Amygdala (tissue), 56 donors: Measurements from ENCODE around the gene IL1R1.
"Not testable (repeated sequence)": the region's sequence is repeated elsewhere in the genome, so short reads cannot be mapped to it uniquely, and the experiment has no call there.

Experiments used
- DNase-seq, 56 donors: peaks; one replicate each; lab custom pipeline; 2025; lab: John Stamatoyannopoulos, UW

IL1R1 gene, protein sequence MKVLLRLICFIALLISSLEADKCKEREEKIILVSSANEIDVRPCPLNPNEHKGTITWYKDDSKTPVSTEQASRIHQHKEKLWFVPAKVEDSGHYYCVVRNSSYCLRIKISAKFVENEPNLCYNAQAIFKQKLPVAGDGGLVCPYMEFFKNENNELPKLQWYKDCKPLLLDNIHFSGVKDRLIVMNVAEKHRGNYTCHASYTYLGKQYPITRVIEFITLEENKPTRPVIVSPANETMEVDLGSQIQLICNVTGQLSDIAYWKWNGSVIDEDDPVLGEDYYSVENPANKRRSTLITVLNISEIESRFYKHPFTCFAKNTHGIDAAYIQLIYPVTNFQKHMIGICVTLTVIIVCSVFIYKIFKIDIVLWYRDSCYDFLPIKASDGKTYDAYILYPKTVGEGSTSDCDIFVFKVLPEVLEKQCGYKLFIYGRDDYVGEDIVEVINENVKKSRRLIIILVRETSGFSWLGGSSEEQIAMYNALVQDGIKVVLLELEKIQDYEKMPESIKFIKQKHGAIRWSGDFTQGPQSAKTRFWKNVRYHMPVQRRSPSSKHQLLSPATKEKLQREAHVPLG

DNA sequence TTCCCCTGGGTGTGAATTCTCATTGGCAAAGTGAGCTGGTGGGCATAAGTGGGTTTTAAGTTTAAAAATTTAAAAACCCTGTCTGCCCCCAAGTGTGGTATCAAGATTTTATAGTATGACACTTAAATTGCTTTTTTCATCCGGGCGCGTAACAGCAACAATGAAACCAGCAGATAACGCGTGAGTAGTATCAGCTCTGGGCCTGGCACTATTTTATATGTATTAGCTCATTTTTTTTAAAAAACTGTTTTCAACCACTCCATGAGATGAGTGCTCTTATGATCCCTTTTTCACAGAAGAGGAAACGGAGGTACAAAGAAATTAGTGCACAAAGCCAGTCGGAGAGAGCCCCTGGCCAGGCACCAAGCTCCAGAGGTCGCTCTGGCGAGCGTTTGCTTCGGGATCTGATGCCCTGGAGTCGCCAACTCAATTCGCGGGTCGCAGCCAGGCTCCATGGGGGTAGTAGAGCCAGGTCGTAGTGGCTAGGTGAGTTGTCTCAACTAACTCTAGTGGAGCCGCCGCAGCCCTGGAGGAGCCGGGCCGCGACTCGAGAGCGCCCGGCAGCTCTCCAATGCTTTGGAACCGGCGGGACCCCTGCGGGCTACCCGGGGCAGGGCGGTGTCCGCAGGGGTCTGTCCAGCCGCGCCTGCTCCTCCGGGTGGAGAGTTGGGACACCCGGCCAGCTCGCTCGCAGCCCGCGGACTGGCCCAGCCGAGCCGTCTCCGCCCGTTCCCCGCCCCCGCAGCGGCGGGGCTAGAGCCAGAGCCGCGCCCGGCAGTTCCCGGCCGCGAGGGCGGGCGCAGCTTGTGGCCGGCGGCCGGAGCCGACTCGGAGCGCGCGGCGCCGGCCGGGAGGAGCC lies at the start of gene IL1R1:
TSS of gene IL1R1 (plus strand) at position 777 of the 859 bp plus-strand sequence. CDS start 14,979 bp downstream, outside the sequence.
- DNase-seq = peak in 12 of 56 donors; percentile 2 to 45 (median 16)

DNA sequence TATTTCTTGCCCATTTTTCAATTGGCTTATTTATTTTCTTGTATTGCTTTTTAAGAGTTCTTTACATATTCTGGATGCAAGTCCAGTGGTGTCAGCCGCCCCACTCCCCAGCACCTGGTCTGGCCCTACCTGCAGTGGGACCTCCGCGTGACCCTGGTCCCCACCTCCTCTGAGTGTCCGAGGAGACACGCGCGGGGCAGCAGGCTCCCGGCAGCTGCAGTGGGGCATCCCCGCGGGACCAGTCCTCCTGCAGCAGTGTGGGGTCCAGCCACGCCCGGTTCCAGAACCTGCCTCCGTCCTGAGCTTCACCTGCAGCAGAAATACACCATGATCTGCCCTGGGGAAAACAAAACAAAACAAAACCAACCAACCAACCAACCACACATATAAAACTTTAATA lies 48.9 kb upstream of the IL1R1 start:
- DNase-seq = no peak

DNA sequence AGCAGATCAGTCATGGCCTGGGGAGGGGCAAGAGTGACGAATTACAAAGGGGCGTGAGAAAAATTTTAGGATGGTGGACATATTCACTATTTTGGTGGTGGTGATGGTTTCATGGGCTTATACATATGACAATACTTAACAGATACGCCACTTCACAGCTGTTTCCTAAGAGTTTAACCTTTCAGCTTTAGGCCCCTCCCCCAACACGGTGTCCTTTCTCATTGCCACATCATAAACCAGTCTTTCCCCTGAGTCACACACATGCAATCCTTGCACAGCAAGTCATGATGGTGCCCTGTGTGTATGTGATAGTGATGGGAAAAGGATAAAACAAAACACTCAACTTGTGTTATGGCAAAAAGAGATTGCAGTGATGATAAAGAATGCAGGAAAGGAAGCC lies 47.6 kb upstream of the IL1R1 start:
- DNase-seq = no peak

DNA sequence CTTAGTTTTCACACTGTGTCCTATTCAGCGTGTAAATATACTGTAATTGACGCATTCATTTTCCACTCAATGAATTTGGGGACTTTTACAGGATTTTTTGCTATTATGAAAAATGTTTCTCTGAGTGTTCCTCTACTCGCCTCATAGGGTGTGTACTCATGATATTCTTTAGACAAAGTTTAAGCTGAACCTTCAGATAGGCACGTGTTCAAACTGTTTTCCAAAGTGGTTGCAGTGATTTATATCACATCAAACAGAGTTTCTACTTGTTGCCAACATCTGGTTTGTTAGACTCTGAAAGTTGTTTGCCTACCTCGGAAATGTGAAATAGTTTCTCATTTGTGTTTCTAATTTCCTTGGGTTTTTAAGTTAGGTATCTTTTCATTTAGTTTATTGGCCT lies 46.4 kb upstream of the IL1R1 start:
- no peak for DNase-seq

DNA sequence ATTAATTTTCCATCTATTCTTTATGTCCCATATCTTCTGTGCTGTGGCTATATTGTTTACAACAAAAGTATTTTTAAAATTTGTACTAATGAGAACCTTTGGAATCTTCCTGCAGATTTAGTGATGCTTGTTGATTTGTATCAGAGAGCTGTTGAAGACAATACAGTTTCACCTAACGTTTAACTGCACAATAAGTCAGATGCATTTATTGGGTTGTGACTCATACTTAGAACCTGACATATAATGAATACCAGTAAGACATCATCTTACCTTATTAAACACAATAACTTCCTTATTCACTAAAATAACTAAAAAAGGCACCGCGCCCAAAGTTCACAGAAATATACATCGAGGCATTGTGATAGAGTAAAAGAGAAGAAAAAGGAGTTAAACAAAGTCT lies 43.8 kb upstream of the IL1R1 start:
- DNase-seq = no peak

DNA sequence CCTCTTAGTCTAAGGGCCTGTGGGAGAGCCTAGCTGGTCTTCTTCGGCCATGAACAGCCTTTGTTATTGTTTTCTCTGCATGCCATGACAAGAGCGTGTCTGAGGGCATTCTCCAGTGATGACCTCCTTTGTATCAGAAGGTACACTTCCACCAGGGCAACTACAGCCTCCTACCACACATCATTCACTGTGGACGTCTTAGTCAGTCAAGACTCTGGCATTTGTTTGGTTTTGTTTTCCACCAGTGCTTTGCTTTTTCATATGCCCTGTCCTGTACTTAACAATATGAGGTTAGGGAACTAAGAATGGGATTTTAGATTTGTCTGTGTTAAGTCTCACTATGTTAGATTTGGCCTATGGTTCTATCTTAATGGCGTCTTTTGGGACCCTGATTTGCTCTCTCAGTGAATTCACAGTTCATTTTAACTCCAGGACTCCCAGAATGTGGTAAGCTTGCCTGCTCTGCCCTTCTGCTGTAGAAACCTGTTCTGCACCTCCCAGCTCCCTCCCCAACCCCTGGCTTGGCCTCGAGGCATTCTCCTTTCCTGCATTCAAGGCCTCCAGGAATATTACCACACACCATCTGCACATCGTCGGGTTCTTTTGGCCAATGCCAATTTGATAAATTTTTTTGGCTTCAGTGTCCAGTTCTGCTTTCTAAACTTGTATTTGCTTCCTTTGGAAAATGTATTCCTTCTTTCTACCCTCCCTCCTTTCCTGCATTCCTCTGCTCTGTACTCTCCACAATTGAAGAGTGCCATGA lies 42.8 kb upstream of the IL1R1 start:
- no peak for DNase-seq

DNA sequence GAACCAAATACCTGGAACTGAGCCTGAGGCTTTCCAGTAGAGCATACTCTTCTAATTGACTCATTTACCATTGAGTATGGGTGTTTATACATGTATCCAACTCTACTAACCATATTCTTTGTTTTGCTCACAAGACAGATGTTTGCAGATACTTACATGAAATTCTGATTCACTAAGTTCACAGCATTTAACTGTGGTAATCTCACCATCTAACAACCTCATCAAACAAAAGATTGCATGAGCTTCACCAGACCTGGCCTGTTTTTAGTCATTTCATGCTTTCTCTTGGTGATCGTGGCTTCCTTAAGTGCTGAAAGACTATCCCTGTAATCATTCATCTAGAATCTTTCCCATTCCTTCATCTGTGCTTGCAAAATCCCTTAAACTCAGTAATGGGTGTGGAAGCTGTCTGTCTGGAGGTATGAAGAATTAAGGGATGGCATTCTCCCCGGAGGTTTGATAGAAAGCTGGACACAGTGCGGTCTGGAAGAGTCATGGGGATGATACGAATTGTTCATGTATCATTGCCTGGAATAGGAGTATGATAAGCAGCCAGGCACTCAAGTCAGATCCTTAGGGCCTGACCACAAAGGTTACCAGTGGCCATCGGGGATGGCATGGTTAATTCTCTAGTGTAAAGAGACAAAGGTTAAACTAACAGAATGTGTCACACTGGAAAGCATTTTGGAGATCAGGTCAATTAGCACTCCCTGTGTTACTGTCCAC lies 42.0 kb upstream of the IL1R1 start:
- DNase-seq = no peak

DNA sequence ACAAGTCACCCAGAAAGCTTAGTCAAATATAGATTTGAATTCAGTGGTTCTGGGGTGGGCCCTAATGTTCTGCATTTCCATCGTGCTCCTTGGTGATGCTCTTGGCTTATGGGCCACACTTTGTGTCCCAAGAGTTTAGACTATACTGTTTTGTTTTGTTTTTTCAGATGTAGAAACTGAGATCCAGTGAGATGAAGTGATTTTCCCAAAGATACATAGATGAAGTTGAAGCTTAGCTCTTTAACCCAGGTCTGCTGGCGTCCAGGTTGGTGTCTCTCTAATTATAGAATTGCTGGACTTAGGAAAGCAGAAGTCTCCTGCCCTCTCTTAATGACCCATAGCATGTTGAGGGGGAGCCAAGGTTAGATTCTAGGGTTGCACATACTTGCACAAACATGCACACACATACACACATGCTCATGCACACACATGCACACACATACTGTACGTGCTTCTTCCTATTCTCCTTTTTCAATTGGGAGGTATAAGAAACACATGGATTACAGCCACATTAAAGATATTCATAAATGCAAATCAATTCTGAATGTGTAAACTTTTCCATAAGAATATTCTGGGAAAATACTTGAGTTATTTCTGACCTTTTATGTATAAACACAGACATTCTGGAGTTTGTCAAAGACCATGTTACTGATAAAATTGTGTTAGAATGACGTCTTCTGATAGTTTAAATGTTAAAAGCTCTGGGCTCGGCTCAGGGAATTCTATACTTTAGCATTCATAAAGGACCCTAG lies 41.3 kb upstream of the IL1R1 start:
- no peak for DNase-seq

DNA sequence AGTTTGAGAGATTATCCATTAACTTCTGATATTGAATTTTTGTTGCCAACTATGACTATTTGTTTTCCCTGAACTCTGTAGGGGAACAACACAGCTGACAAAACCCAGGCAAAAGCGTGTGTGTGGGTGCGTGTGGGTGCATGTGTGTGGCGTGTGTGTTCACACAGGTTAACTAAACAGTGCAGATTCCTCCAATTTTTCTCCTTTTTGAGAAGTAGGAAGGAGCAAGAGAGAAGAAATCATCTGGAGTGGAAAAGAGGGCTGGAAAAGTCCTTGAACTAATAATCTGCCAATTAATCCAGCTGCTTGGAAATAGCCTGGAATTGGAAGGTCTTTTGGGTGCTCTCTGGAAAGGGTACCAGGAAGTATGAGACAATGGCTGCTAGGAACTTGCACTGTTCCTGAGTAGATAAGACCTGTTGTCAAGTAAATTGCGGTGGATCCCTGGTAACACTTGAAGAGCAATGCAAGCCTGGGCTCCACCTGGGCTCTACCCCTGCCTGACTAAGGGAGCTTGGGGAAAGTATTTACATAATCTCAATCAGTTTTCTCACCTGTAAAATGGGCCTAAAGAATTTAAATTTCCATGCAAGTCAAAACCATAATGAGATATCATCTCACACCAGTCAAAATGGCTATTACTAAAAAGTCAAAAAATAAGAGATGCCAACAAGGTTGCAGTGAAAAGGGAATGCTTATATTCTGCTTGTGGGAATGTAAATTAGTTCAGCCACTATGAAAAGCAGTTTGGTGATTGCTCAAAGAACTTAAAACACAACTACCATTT lies 40.5 kb upstream of the IL1R1 start:
- DNase-seq = no peak

DNA sequence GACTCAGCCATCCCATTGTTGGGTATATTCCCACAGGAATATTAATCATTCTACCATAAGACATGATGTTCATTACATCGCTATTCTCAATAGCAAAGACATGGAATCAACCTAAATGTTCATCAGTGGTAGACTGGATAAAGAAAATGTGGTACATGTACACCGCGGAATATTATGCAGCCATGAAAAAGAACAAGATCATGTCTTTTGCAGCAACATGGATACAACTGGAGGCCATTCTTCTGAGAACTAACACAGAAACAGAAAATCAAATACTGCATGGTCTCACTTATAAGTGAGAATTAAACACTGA lies 40.0 kb upstream of the IL1R1 start:
- not testable (repeated sequence) for DNase-seq

DNA sequence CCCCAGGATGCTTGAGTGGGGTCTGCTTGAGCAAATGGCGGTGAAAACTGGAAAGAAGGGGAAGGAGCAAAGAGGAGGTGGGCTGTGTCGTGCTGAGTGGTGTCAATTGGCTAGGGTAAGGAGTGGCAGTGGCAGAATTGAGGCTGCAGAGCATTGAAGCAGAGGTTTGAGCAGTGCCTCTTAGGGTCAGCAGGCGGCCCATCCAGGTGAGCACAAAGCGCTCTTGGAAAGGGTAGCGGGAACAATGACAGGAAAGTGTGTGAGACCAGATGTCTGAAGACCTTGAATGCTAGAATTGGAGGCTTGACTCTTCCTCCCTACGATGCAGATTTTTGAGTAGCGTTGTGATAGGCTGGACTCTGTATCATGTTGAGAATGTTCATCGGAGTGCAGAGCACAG lies 39.3 kb upstream of the IL1R1 start:
- no peak for DNase-seq

DNA sequence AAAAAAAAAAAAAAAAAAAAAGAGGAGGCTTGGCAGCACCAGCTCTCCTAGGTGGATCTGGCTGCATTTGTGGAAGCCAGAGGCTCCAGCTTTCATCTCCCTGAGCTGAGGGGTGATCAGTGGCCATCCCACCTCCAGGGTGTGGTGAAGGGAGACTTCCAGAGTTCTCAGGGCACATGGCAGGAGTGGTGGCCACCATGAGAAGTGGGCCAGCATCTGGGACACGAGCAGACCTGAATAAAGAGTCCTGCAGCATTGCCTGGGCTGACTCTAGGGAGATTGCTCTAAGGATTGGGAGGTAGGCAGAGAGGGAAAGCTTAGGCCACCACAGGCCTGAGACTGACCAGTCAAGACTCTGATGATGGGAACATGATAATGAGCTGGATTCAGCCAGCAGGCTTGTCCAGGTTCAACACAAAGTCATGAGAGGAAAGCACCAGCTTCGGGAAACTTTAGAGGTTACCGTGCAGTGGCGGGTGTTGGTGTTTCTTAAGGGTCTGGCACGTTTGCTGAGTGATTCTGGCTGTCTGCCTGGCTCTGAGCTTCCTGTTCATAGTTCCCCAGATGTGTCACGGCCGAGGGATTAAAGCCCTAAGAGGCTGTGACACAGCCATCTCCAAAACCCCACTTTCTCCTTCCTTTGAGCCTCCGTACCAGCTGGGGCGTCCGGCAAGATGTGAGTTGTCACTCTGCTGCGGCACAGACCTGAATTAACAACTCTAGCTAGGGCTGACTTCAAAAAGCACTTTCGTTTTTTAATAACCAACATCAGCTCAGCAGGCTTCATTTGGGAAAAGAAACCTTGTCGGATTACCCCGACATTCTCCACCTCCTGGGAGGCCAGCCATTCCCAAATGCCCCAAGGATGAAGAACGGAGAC lies 38.3 kb upstream of the IL1R1 start:
- no peak for DNase-seq

DNA sequence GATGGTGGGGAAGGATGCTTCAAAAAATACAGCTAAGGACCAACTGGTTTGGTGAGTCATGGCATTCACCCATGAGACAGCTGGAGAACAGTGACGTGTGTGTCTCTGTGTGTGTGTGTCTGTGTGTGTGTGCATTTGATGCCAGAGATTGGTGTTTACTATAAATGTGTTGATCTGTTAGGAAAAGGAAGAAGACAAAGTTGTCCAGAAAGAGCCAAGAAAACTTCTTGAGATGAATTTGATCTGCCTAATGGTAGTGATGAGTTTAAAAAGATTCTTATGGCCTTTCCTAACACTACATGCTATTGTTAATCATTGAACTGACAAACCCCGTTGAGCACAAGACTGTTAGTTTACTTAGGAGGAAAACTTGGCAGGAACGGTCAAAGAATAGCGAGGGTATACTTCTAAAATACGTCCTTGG lies 36.4 kb upstream of the IL1R1 start:
- no peak for DNase-seq

DNA sequence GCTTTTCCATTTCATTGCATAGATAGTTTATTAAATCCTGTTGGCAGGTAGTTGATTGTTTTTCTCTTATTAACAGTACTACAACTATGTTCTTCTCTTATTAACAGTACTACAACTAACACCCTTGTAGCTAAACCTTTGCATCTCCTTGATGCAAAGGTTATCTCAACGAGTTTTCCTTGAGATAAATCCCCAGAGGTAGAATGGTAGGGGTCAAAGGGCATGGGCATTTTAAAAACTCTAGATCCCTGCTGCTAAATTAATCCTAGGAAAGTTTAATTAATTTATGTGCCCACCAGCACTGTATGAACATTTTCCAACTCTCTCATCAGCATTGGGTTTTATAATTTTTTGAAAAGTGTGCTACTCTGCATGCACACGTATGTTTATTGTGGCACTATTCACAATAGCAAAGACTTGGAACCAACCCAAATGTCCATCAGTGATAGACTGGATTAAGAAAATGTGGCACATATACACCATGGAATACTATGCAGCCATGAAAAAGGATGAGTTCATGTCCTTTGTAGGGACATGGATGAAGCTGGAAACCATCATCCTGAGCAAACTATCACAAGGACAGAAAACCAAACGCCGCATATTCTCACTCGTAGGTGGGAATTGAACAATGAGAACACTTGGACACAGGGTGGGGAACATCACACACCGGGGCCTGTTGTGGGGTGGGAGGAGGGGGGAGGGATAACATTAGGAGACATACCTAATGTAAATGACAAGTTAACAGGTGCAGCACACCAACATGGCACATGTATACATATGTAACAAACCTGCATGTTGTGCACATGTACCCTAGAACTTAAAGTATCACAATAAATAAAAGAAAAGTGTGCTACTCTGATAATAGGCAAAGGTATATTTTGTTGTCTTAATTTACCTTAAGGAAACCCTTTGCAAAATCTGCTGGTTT lies 35.5 kb upstream of the IL1R1 start:
- not testable (repeated sequence) for DNase-seq

DNA sequence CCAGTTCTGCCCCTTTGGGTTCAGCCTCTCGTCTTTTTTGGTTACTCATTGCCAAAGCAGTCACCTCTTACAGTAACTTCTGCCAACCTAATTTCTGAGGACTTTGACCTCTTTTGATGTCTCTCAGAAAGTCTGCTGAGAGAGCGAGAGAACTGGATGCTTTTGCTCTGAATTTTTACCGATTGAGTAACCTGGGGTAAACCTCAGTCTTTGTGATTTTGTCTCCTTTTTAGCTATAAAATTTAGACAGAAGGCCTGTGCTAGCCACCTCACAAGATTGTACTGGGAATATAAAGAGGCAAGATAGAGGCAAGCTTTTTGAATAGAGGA lies 34.8 kb upstream of the IL1R1 start:
- DNase-seq = no peak

DNA sequence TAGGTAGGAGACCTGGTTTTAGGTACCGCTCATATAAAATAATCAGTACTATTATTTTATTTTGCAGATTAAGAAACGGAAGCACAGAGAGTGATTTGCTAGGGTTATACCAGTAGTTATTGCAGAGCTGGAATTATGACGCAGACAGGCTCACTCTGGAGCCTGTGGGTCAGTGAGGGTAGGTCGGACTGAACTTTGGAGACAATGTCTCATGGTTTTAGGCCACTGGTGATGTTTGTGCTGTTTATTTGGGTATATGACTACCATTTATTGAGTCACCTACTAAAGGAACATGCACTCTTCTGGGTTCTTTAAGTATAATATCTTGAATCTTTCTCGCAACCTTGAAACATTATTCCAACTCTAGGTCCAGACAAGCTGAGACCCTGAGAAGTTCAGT lies 33.5 kb upstream of the IL1R1 start:
- DNase-seq = no peak

DNA sequence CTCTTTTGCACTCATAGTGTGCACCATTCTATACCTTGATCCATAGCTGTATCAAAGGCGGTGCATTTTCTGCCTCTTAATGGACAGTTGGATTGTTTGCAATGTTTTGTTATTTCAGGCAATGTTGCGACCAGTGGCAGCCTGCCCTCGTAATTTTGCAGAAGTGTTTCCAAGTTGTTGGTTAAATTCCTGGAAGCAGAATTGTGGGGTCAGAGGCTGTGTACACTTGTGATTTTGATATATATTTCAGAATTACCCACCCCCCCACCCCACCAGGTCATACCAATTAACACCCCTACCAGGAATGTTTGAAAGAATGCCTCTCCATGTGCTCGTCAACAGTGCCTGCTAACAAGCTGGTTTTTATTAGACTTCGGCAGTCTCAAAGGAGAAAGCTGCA lies 32.4 kb upstream of the IL1R1 start:
- no peak for DNase-seq
